ENCODE results near the gene CEP112. TPM values are rescaled to one million over a fixed set of nuclear protein-coding genes. Genes with fewer than 3 reads are reported as not detected.

CEP112 gene
- 13.6 TPM for total RNA-seq
- long read RNA-seq, transcript CEP112-202 (27 exons, 3,517 nt): major isoform, 6 of 37 reads
- long read RNA-seq, partial matches to known transcripts: 6 of 37 reads
- long read RNA-seq, other reads (novel, unspliced or antisense): 22 of 37 reads

DNA sequence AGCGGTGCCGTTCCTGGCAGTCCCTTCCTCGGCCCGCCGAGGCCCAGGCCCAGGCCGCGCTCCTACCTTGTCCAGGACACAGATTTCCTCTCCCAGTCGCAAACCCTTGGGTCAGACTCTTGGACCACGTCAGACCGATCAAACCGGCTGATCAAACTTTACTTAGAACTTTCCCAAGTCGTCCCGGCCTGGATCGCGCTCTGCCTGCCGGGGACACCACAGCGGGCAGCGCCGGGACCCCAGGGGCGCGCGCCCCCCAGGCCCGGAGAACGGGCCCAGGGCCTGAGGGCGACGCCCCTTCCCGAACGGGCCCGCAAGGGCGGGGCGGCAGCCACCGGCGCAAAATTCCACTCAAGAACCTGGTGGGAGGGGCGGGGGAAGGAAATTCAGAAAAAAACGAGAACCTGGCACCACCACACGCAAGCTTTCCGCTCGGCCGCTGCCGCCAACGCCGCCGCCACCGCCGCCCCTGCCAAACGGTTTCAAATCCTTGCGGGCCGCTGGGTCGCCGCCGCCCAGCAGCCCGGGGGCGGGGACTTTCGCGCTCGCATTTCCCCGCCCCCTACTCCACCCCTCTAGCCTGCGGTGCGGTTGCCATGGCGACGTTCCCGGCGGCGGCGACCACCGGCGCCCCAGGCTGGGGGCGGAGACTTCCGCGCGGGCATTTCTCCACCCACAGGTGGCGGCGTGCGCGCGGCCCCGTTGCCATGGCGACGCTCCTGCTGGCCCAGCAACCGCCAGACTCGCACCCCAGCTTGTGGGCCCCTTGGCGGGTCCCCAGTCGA lies at the start of gene CEP112:
Gene CEP112, minus strand, starts transcription at position 541 of the 785 bp plus-strand sequence.
- DNase-seq (peak; percentile 88), ATAC-seq (peak; percentile 94)

DNA sequence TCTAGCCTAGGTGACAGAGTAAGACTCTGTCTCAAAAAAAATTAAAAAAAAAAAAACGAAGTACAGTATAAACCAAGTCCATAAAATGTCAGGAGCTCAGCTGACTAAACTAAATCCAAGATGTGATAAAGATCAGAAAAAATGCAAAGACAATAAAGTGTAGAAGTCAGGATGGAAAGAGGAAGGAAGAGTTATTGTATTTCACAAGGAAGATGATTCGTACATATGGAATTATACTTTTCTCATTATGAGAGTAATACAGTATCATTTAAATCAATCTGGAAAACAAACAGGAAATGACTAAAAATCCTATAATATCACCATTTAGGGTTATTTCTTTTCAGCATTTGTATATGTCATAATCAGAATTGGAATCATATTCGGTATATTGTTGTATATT lies 48.7 kb upstream of the CEP112 start:
- no peak for ATAC-seq
- intact Hi-C loops (cut with micrococcal nuclease): no loop called here

More for the DNA sequence above, at the start of gene CEP112:
- intact Hi-C loops (cut with micrococcal nuclease): no loop called here

GRCh38 chr17:66240013-66240412 lies 48.1 kb upstream of the CEP112 start:
- DNase-seq: no peak
- ATAC-seq: no peak
- intact Hi-C loops (cut with micrococcal nuclease): no loop called here

More for the DNA sequence above, 48.7 kb upstream of the CEP112 start:
- no peak for DNase-seq

GRCh38 chr17:66235377-66235994 lies 43.6 kb upstream of the CEP112 start:
- no peak for DNase-seq
- intact Hi-C loops (cut with micrococcal nuclease): no loop called here
- no peak for ATAC-seq

DNA sequence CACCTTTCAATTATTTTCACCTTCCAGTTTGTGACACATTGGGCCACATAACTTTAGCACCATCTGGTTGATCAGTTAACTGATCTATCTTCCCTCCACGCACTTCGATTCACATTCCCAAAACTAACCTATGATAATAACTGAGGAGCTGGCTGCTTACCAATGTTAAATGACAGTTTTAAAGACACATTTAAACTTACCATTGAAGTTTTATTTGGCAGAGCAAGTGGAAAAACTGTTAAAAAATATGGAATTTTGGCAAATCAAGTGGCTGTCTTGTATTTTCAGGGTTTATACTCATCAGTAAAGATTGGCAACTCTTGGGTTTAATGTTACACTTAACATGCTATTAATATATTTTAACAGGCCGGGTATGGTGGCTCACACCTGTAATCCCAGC lies 42.7 kb upstream of the CEP112 start:
- no peak for DNase-seq
- intact Hi-C loops (cut with micrococcal nuclease): no loop called here
- ATAC-seq: no peak

- DNase-seq (no peak), ATAC-seq (no peak)
These were observed 41.3 kb upstream of the CEP112 start for GRCh38 chr17:66233023-66233753.

GRCh38 chr17:66230922-66231591 lies 39.1 kb upstream of the CEP112 start:
- DNase-seq: no peak
- intact Hi-C loops (cut with micrococcal nuclease): no loop called here
- ATAC-seq: no peak

More at GRCh38 chr17:66233023-66233753, 41.3 kb upstream of the CEP112 start:
- intact Hi-C loops (cut with micrococcal nuclease): no loop called here

GRCh38 chr17:66229783-66230538 lies 38.0 kb upstream of the CEP112 start:
- DNase-seq (no peak), ATAC-seq (no peak)
- intact Hi-C loops (cut with micrococcal nuclease): no loop called here

- intact Hi-C loops (cut with micrococcal nuclease): no loop called here
- no peak for ATAC-seq
- no peak for DNase-seq
These were observed 37.2 kb upstream of the CEP112 start, which contains the start of gene APOH for GRCh38 chr17:66228887-66229782. Gene APOH, minus strand, starts transcription at chr17:66229415. Its CDS starts 36 bp downstream, at chr17:66229379.

DNA sequence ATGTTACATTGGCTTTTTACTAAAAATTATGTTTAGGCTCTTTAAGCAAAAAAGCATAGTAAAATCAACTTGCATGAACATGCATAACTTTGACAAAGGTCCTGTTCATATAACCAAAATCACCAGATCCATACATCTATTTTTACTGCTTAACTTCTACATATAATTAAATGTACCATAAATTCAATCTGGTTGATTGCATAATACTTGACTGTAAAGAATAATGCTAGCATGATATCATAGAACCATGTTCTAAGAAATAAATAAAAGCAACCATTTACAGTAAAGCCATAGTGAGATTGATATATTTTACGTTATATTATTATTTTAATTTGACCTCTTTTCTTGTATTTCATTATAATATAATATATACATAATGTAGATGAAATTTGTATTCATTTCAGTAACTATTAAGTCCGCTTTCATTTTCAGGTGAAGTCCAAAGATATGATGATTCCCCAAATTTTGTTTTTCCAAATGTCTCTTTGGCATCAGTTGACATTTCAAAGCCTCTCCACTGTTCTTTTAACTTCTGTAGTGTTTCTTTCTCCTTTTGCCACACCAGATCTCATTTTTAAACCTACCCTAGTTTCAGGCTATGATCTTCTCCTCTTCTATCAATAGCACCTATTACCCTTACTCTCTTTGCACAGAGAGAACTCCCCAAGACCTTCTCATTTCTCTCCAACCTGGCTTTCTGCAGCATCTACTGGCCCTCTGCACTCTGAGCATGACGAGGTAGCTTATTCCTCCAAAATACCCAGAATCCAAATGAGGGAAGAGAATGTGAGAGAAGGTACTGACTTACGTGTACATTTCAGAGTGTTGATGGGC lies 35.5 kb upstream of the CEP112 start:
- no peak for ATAC-seq
- DNase-seq: no peak
- intact Hi-C loops (cut with micrococcal nuclease): no loop called here

DNA sequence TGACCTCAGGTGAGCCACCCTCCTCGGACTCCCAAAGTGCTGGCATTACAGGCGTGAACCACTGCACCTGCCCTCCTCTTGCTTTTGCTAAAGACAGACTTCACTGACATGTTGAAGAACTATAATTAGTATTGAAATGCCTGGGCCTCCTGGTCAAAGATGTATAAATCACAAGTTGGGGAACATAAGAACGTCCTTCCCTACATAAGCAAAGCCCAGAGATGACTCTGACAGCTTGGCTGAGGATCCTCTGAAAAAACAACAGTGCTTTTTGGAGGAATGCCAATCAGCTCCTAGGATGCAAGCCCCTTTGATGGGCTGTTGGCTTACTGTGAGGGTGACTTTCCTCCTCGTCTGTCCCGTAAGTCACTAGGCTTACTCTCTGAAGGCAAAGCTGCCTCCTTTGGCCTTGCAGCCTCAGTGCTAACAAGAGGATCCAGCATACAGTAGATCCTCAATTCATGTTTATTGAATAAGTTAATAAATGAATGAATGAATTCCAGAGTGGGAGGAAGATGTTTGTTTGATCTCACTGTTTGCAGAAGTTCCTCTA lies 30.9 kb upstream of the CEP112 start:
- no peak for ATAC-seq
- no peak for DNase-seq
- intact Hi-C loops (cut with micrococcal nuclease): no loop called here

DNA sequence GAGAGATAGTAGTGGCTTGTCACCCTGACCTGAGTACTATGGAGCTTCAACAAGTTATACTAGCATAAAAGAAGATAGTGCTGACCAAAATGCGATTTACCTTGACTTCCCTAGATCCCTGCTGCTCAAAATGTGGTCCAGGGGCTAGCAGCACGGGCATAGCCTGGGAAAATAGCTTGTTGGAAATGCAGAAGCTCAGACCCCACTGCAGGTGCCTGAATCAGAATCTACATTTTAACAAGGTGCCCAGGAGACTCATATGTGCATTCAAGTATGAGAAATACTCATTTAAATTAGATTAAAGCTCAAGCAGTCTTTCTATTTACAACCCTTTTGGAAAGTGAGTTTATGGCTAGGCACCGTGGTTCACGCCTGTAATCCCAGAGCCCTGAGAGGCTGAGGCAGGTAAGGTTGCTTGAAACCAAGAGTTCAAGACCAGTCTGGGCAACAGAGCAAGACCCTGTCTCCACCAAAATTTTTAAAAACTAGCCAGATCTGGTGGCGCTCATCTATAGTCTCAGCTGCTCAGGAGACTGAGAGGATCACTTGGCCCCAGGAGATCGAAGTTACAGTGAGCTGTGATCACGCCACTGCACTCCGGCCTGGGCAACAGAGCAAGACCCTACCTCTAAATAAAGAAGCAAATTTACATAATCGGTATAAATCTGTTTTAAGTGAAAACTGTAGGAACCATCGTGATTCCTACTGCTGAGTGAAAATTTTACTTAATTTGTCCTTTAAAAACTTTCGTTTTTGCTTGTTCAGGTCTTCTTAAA lies 30.0 kb upstream of the CEP112 start:
- DNase-seq: no peak
- intact Hi-C loops (cut with micrococcal nuclease): no loop called here
- no peak for ATAC-seq

- DNase-seq: no peak
- intact Hi-C loops (cut with micrococcal nuclease): no loop called here
- no peak for ATAC-seq
These were observed 29.4 kb upstream of the CEP112 start for GRCh38 chr17:66221343-66221742.

DNA sequence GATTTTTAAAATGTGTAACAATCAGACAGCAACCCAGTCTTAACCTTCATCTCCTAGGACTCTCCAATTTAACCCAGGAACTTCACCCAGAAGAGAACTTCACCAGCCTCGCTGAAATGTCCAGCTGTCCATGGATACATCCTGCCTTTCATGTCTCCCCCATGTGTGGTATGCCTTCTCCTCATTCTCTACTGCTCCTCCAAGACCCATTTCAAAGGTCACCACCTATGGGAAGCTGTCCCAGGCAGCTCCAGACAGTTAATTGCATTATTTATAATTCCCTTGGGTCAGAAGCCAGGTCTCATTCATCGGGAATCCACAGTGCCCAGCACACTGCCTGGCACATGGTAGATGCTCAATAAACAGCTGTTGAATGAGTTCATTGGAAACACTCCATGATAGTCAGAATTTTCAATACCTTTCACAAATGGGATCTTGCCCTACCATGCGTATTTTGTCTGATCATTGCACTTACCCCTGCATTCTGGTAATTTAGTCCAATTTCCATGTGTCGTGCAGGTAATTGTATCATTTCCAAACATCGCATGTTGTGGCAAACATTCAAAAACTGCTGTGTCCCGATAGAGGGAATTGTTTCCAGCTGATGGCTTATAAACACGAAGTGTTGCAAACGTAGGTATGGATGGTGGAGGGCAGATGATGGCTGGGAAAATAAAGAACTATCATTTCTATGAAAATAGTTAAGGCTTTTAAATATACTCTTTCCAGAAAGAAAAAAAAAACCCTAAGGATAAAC lies 28.3 kb upstream of the CEP112 start:
- intact Hi-C loops (cut with micrococcal nuclease): no loop called here
- ATAC-seq (no peak), DNase-seq (no peak)

- ATAC-seq: no peak
- no peak for DNase-seq
- intact Hi-C loops (cut with micrococcal nuclease): no loop called here
These were observed 23.6 kb upstream of the CEP112 start for GRCh38 chr17:66215529-66215911.
